ENCODE results near the gene PDGFD.

GRCh38 chr11:103964390-103964789 is 199.6 kb downstream of the PDGFD start:
- TF ChIP-seq EZH2 (IDR thresholded peaks at IDR 0.05; ENCODE audit: borderline replicate concordance, low read depth, low read length, severe bottlenecking) (no peak), MAX (IDR thresholded peaks at IDR 0.05; ENCODE audit: insufficient read depth, insufficient read length) (no peak), JUN (IDR thresholded peaks at IDR 0.05; ENCODE audit: borderline replicate concordance, insufficient read depth, insufficient read length, low read depth) (no peak), CTCF (IDR thresholded peaks at IDR 0.05; ENCODE audit: extremely low read depth in 1 of 2, insufficient read depth in 1 of 2, low read depth in 1 of 2, low read length in 2 of 2) (no peak), POLR2A (IDR thresholded peaks at IDR 0.05; ENCODE audit: low read depth, low read length) (no peak)

All from endothelial cell of umbilical vein (primary cell).